Measurements from ENCODE around the gene CNTNAP5. TPM values are rescaled to one million over a fixed set of nuclear protein-coding genes. Genes with fewer than 3 reads are reported as not detected.

The CNTNAP5 gene
- total RNA-seq, 4 donors from 2014 or later, result not detected

GRCh38 chr2:124335058-124335457, 310.0 kb downstream of the CNTNAP5 start:
- Histone ChIP-seq H3K9me3 (no peaks in the 10 kb centered on the region), H3K27me3 (no peaks in the 10 kb centered on the region), H3K27ac (no peak overlapping the region), H3K4me3 (no peak overlapping the region), H3K36me3 (no peaks in the 10 kb centered on the region), H3K4me1 (no peaks in the 10 kb centered on the region)
- no peak for TF ChIP-seq POLR2AphosphoS5 (IDR thresholded peaks at IDR 0.05)
- TF ChIP-seq POLR2A (IDR thresholded peaks at IDR 0.05), result no peak
- no peak for TF ChIP-seq CTCF (IDR thresholded peaks at IDR 0.05)
- WGBS, result 78% methylated on average over 2 of the region's 2 CpGs
- DNase-seq (ENCODE audit: low spot score in 2 of 2), result no peak

DNA sequence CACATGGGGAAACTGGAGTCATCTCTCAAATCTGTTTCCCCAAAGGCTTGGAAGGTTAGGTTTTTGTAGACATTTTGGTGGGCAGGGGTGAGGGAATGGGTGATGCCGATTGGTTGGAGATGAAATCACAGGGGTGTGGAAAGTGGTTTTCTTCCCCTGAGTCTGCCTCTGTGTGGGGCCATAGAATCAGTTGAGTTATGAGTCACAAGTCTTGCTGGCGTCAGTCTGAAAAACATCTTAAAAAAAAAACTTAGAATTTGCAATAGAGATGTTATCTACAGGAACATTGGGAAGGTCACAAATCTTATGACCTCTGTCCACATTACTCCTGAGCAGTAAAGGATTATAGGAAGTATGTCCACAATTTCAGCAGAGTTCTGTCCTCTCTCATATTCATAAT, 314.6 kb downstream of the CNTNAP5 start:
- Histone ChIP-seq H3K36me3 (no peaks in the 10 kb centered on the region), H3K4me1 (no peaks in the 10 kb centered on the region), H3K9me3 (no peaks in the 10 kb centered on the region), H3K27ac (no peak overlapping the region), H3K27me3 (no peaks in the 10 kb centered on the region), H3K4me3 (no peak overlapping the region)
- DNase-seq (ENCODE audit: low spot score in 2 of 2), result no peak
- no peak for TF ChIP-seq POLR2AphosphoS5 (IDR thresholded peaks at IDR 0.05)
- no peak for TF ChIP-seq CTCF (IDR thresholded peaks at IDR 0.05)
- no peak for TF ChIP-seq POLR2A (IDR thresholded peaks at IDR 0.05)
- TF ChIP-seq EP300 (IDR thresholded peaks at IDR 0.05), result no peak
- WGBS, result 77% methylated on average over 2 of the region's 2 CpGs

DNA sequence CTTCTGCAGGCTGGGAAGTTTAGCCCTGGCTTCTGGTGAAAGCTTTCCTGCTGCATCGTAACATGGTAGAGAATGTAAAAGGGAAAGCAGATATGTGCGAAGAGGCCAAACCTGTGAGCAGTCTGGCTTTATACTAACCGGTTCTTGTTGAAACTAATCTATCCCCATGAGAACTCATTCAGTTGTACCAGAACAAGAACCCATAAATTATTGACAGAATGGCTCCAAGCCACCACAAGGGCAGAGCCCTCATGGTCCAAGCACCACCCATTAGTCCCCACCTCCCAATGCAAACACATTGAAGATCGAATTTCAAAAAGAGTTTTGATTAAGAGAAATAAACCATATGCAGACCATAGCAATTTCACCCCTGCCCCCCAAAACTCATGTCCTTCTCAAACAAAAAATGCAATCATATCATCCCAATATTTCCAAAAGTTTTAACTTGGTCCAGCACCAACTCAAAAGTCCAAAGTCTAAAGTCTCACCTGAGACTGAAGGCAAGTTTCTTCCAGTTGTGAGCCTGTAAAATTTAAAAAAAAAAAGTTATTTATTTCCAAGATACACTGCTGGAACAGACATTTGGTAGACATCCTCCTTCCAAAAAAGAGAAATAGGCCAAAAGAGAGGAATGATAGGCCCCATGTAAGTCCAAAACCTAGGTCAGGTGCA, 318.9 kb downstream of the CNTNAP5 start:
- 75% methylated on average over 4 of the region's 4 CpGs for WGBS
- no peak for DNase-seq (ENCODE audit: low spot score in 2 of 2)

DNA sequence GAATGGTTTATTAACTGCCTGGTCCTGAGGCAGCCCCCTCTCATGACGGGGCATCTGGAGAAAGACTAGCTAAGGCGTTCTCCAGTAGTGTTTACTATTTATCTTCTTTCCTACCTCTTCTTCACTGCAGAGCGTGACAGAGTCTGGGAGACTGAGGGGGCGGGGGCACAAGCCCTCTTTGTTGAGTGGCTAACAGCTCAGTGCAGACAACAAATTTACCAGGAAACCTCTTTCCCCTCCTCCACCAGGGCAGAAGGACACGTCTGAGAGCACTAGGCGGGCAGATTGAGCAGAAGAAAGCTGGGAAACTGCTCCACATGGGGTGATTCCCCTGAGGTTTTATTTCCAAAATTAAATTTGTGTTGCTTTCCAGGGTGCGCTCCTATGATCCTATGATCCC, 322.1 kb downstream of the CNTNAP5 start:
- no peak overlapping the region for H3K27ac ChIP-seq
- no peaks in the 10 kb centered on the region for H3K36me3 ChIP-seq
- no peaks in the 10 kb centered on the region for H3K4me1 ChIP-seq
- H3K27me3 ChIP-seq, result no peaks in the 10 kb centered on the region
- H3K9me3 ChIP-seq, result no peaks in the 10 kb centered on the region
- no peak overlapping the region for H3K4me3 ChIP-seq
- no peak for DNase-seq (ENCODE audit: low spot score in 2 of 2)
- TF ChIP-seq POLR2AphosphoS5 (IDR thresholded peaks at IDR 0.05) (no peak), POLR2A (IDR thresholded peaks at IDR 0.05) (no peak), EP300 (IDR thresholded peaks at IDR 0.05) (no peak), CTCF (IDR thresholded peaks at IDR 0.05) (no peak)
- WGBS, result 74% methylated on average over 7 of the region's 7 CpGs

More for the DNA sequence above, 318.9 kb downstream of the CNTNAP5 start:
- H3K4me3 ChIP-seq, result no peak overlapping the region
- no peak for TF ChIP-seq POLR2AphosphoS5 (IDR thresholded peaks at IDR 0.05)
- TF ChIP-seq EP300 (IDR thresholded peaks at IDR 0.05), result no peak
- TF ChIP-seq CTCF (IDR thresholded peaks at IDR 0.05), result no peak
- TF ChIP-seq POLR2A (IDR thresholded peaks at IDR 0.05), result no peak
- H3K27me3 ChIP-seq, result no peaks in the 10 kb centered on the region
- H3K9me3 ChIP-seq, result no peaks in the 10 kb centered on the region
- H3K36me3 ChIP-seq, result no peaks in the 10 kb centered on the region
- no peak overlapping the region for H3K27ac ChIP-seq
- H3K4me1 ChIP-seq, result no peaks in the 10 kb centered on the region

DNA sequence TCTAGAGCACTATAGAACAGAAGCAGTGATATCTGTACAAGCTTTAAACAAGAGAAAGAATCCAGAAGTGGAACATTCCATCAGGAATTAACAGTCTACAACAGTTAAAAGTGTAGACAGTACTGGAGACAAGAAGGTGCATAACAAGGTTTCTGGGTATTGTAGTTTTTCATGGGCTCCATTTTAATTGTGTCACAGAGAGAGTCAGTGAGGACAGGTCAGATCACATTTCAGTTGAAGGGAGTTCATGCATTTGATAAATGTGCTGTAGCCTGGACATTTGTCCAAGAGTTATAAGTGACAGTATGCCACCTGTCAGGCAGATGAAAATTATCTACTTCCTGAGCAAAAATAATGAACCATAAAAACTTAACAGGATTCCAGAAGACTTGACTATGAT, 328.6 kb downstream of the CNTNAP5 start:
- H3K27ac ChIP-seq, result no peak overlapping the region
- no peak overlapping the region for H3K4me3 ChIP-seq
- no peaks in the 10 kb centered on the region for H3K36me3 ChIP-seq
- no peaks in the 10 kb centered on the region for H3K9me3 ChIP-seq
- no peaks in the 10 kb centered on the region for H3K4me1 ChIP-seq
- H3K27me3 ChIP-seq, result no peaks in the 10 kb centered on the region
- no peak for DNase-seq (ENCODE audit: low spot score in 2 of 2)
- TF ChIP-seq EP300 (IDR thresholded peaks at IDR 0.05) (no peak), CTCF (IDR thresholded peaks at IDR 0.05) (no peak), POLR2A (IDR thresholded peaks at IDR 0.05) (no peak), POLR2AphosphoS5 (IDR thresholded peaks at IDR 0.05) (no peak)
